Smooth muscle cell (in vitro differentiated cells): Measurements from ENCODE around the gene DAD1. TPM values are rescaled to one million over a fixed set of nuclear protein-coding genes. Genes with fewer than 3 reads are reported as not detected.

Experiments
- DNase-seq: peaks from one replicate; lab custom pipeline; 2025; ENCODE audit not compliant: unreplicated experiment; lab: John Stamatoyannopoulos, UW
- H2AFZ ChIP-seq: fragments of 200-600 bp; sonication (generic); 2 replicates; pipeline ENCODE4 v1.6.0; 2016; ENCODE audit warnings: antibody characterized with exemption, low read depth, mild to moderate bottlenecking
- H3F3A ChIP-seq: fragments of 200-600 bp; sonication (generic); 2 replicates; pipeline ENCODE4 v1.6.0; 2017; ENCODE audit warnings: antibody characterized with exemption, low read depth
- H3K27ac ChIP-seq: fragments of 200-600 bp; sonication (generic); 2 replicates; pipeline ENCODE4 v1.5.1; 2016; ENCODE audit warnings: low read depth, mild to moderate bottlenecking
- H3K27me3 ChIP-seq: fragments of 200-600 bp; sonication (generic); 2 replicates; pipeline ENCODE4 v1.6.1; 2016; ENCODE audit warnings: low read depth, mild to moderate bottlenecking
- H3K36me3 ChIP-seq: fragments of 200-600 bp; sonication (generic); 2 replicates; pipeline ENCODE4 v1.5.1; 2016; ENCODE audit warnings: low read depth
- H3K4me1 ChIP-seq: fragments of 200-600 bp; sonication (generic); 2 replicates; pipeline ENCODE4 v1.5.1; 2016; ENCODE audit warnings: low read depth
- H3K4me2 ChIP-seq: fragments of 200-600 bp; sonication (generic); 2 replicates; pipeline ENCODE4 v1.6.0; 2016; ENCODE audit warnings: mild to moderate bottlenecking
- H3K4me3 ChIP-seq: fragments of 200-600 bp; sonication (generic); 2 replicates; pipeline ENCODE4 v1.5.1; 2016; ENCODE audit warnings: mild to moderate bottlenecking
- H3K79me2 ChIP-seq: fragments of 200-600 bp; sonication (generic); 2 replicates; pipeline ENCODE4 v1.6.0; 2016; ENCODE audit warnings: low read depth, mild to moderate bottlenecking
- H3K9ac ChIP-seq: fragments of 200-600 bp; sonication (generic); 2 replicates; pipeline ENCODE4 v1.6.0; 2016; ENCODE audit warnings: low read depth
- H3K9me3 ChIP-seq: fragments of 200-600 bp; sonication (generic); replicated peaks from 2 replicates; pipeline ENCODE4 v1.5.1; 2016; ENCODE audit warnings: low read depth
- H4K20me1 ChIP-seq: fragments of 200-600 bp; sonication (generic); 2 replicates; pipeline ENCODE4 v1.6.0; 2016; ENCODE audit warnings: low read depth
- WGBS: methylation state at CpG from one replicate; pipeline ENCODE4 v1.1.7; 2016; ENCODE audit warnings: low lambda C conversion rate; 5-methylcytosine and 5-hydroxymethylcytosine counted together
- polyA plus RNA-seq: library from polyadenylated mRNA; unstranded; fragments of >200 nt; fragmentation: Nextera tagmentation; extraction: Ambion mirVana; gene quantifications from 2 replicates; pipeline ENCODE4 v1.2.1, GENCODE V29; 2016
- total RNA-seq: library from RNA; depleted of rRNA; stranded (reverse); fragments of >200 nt; gene quantifications from 2 replicates; pipeline ENCODE4 v1.2.3, GENCODE V29; 2014
- TF ChIP-seq, protein P1 (sequence below): fragments of 200-600 bp; sonication (generic); IDR thresholded peaks from 2 replicates; pipeline ENCODE4 v1.5.1; 2017; ENCODE audit warnings: borderline replicate concordance, mild to moderate bottlenecking, antibody characterized with exemption; ENCODE audit not compliant: insufficient read depth, poor library complexity, severe bottlenecking

DAD1 gene
- total and polyA plus RNA-seq, 2 experiments from 2014 or later = 533 to 571 TPM

DNA sequence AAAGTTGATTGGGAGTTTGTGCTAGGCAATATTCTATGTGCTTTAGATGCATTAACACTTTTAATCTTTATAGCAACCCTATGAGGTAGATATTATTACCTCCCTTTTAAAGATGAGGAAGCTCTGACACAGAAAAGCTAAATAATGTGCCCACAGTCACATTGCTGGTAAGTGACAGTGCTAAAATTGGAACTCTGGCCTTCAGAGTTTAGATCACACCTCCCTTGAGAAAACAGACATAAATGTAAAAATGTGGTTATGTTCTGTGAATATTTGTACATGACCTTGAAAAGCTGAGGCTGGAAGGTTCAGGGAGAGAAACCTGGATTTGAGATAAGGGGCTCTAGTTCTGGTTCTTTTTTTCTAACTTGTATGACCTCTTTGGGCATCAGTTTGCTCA lies 11.0 kb upstream of the DAD1 start:
- no peak overlapping the region for H3K9ac ChIP-seq
- H3K4me1 ChIP-seq = peaks cover 4% of the 10 kb centered on the region
- no peaks in the 10 kb centered on the region for H3K9me3 ChIP-seq
- H3K4me3 ChIP-seq = no peak overlapping the region
- no peak overlapping the region for H2AFZ ChIP-seq
- H3K79me2 ChIP-seq = peaks cover 9% of the 10 kb centered on the region
- DNase-seq = no peak
- H3K36me3 ChIP-seq = no peaks in the 10 kb centered on the region
- no peaks in the 10 kb centered on the region for H4K20me1 ChIP-seq
- no peaks in the 10 kb centered on the region for H3K27me3 ChIP-seq
- H3K27ac ChIP-seq = no peak overlapping the region
- no peaks in the 10 kb centered on the region for H3F3A ChIP-seq
- H3K4me2 ChIP-seq = no peak overlapping the region
- TF ChIP-seq, protein P1, sequence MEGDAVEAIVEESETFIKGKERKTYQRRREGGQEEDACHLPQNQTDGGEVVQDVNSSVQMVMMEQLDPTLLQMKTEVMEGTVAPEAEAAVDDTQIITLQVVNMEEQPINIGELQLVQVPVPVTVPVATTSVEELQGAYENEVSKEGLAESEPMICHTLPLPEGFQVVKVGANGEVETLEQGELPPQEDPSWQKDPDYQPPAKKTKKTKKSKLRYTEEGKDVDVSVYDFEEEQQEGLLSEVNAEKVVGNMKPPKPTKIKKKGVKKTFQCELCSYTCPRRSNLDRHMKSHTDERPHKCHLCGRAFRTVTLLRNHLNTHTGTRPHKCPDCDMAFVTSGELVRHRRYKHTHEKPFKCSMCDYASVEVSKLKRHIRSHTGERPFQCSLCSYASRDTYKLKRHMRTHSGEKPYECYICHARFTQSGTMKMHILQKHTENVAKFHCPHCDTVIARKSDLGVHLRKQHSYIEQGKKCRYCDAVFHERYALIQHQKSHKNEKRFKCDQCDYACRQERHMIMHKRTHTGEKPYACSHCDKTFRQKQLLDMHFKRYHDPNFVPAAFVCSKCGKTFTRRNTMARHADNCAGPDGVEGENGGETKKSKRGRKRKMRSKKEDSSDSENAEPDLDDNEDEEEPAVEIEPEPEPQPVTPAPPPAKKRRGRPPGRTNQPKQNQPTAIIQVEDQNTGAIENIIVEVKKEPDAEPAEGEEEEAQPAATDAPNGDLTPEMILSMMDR = no peak

DNA sequence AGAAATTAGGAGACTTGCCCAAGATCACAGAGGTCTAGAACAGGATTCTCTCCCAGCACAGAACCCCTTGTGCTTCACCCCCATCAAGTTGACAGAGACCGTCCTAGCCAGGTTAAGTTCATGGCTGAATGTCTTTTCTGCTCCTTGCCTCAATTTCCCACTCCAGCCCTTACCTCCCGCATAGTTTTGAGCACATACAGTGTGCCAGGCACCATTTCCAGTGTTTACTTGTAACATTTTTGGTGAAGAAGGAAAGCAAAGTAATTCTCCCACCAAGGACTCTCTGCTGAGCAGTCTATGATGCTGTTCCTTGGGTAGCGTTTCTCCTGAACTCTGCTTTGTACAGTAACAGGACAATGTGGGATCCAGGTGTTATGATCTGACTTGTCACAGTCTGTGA lies 10.3 kb upstream of the DAD1 start:
- WGBS = 94% methylated on average over 3 of the region's 3 CpGs
- Histone ChIP-seq H3K9ac (no peak overlapping the region), H3F3A (no peaks in the 10 kb centered on the region), H4K20me1 (no peaks in the 10 kb centered on the region), H3K4me3 (peak overlapping the region; percentile 78), H3K36me3 (no peaks in the 10 kb centered on the region), H3K79me2 (peaks cover 9% of the 10 kb centered on the region), H3K4me1 (peaks cover 4% of the 10 kb centered on the region), H2AFZ (no peak overlapping the region), H3K27ac (peak overlapping the region; percentile 82), H3K27me3 (no peaks in the 10 kb centered on the region), H3K9me3 (no peaks in the 10 kb centered on the region), H3K4me2 (peak overlapping the region; percentile 92)
- TF ChIP-seq, protein P1 = no peak
- DNase-seq = no peak

DNA sequence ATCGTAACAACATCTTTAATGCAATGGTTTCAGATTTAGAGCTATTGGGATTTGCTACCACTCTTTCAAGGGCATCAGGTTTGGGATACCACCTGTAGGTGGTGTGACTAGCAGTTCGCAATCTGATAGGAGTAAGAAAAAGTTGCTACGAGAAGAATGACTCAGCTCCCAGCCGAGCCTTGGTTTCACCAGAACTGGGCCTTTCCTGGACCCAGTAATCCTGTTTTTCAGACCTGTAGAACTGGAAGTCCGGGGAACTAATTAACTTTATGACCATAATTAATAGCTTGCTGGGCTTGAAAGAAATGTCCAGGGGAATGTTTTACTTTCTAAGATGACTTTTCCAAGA lies 9.8 kb upstream of the DAD1 start:
- Histone ChIP-seq H3F3A (no peaks in the 10 kb centered on the region), H4K20me1 (no peaks in the 10 kb centered on the region), H3K9me3 (no peaks in the 10 kb centered on the region), H3K79me2 (peaks cover 9% of the 10 kb centered on the region), H3K9ac (no peak overlapping the region), H3K4me1 (peaks cover 4% of the 10 kb centered on the region), H3K4me2 (peak overlapping the region; percentile 92), H3K36me3 (no peaks in the 10 kb centered on the region), H3K4me3 (peak overlapping the region; percentile 78), H2AFZ (peak overlapping the region; percentile 97), H3K27ac (peak overlapping the region; percentile 82), H3K27me3 (no peaks in the 10 kb centered on the region)
- DNase-seq = no peak
- WGBS = 4% methylated on average over 5 of the region's 5 CpGs
- TF ChIP-seq, protein P1 = peak; percentile 25

DNA sequence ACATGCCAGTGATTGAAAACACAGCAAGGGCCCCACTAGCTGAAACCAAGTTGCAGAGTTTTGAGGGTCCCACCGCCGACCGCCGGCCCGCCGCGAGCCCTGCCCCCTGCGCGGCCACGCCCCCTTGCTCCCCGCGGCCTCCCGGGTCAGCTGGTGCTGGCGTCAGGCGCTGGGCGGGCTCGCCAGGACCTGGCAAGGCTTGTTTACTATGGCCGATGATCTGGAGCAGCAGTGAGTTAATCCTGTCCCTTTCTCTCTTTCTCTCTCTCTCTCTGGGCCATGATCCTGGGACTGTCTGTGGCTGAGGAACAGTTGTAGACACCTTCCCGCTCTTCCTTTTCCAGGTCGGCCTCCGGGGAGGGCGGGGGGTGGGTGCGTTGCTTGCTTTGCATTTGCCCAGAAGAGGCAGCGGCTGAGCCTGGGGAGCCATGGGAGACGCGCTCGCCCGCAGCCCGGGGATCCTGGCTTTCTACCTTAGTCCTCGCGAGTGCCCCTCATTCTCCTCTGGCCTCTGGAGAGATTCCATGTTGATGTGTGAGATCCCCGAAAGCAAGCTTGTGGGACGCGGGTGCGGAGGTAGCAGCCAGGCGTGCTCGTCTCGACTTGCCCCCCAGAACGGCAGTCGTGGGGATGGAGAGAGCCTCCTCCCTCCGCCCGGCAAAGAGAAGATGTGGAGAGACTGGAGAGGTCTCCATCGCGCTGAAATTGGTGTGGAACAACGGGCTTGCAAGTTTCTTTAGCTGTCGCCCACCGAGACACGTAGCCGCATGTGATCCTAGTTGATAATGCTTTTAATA lies 9.3 kb upstream of the DAD1 start, which contains the start of gene ABHD4:
ABHD4 (plus strand) TSS at position 202 of the 797 bp plus-strand sequence; CDS start at position 209, 7 bp downstream.
- H3K4me1 ChIP-seq = peaks cover 4% of the 10 kb centered on the region
- no peaks in the 10 kb centered on the region for H3K9me3 ChIP-seq
- peaks cover 9% of the 10 kb centered on the region for H3K79me2 ChIP-seq
- H3K4me3 ChIP-seq = peak within 1 kb of the TSS; percentile 78
- H3K27ac ChIP-seq = peak within 1 kb of the TSS; percentile 82
- no peaks in the 10 kb centered on the region for H4K20me1 ChIP-seq
- no peaks in the 10 kb centered on the region for H3K27me3 ChIP-seq
- peak within 1 kb of the TSS; percentile 97 for H2AFZ ChIP-seq
- H3F3A ChIP-seq = no peaks in the 10 kb centered on the region
- peak within 1 kb of the TSS; percentile 73 for H3K9ac ChIP-seq
- H3K36me3 ChIP-seq = no peaks in the 10 kb centered on the region
- 1% methylated on average over 48 of the region's 49 CpGs for WGBS
- H3K4me2 ChIP-seq = peak within 1 kb of the TSS; percentile 92
- DNase-seq = peak; percentile 73
- TF ChIP-seq, protein P1 = no peak
